SJCRH30 (cell line): ENCODE results near the gene RECQL5. TPM values are rescaled to one million over a fixed set of nuclear protein-coding genes. Genes with fewer than 3 reads are reported as not detected.

Experiments
- DNase-seq, 2 experiments: peaks; one replicate each; pipeline ENCODE4 v3.0.0-alpha.2; 2015 to 2020
- H3K27ac ChIP-seq: fragments of 250-450 bp; sonication (Bioruptor Pico); 2 replicates; pipeline ENCODE4 v1.5.1; 2020; ENCODE audit warnings: mild to moderate bottlenecking, moderate library complexity
- H3K27me3 ChIP-seq: fragments of 250-450 bp; sonication (Bioruptor Pico); 2 replicates; pipeline ENCODE4 v1.5.1; 2020; ENCODE audit warnings: mild to moderate bottlenecking, moderate library complexity
- H3K36me3 ChIP-seq: fragments of 250-450 bp; sonication (Bioruptor Pico); 2 replicates; pipeline ENCODE4 v1.5.1; 2020; ENCODE audit warnings: mild to moderate bottlenecking, moderate library complexity
- H3K4me1 ChIP-seq: fragments of 250-450 bp; sonication (Bioruptor Pico); 2 replicates; pipeline ENCODE4 v1.5.1; 2020; ENCODE audit warnings: mild to moderate bottlenecking, moderate library complexity
- H3K4me3 ChIP-seq: fragments of 250-450 bp; sonication (Bioruptor Pico); 2 replicates; pipeline ENCODE4 v1.5.1; 2020; ENCODE audit warnings: mild to moderate bottlenecking, moderate library complexity
- H3K9me3 ChIP-seq: fragments of 250-450 bp; sonication (Bioruptor Pico); replicated peaks from 2 replicates; pipeline ENCODE4 v1.5.1; 2020; ENCODE audit warnings: mild to moderate bottlenecking, moderate library complexity
- total RNA-seq: library from RNA; depleted of rRNA; stranded (reverse); fragments of >200 nt; shearing (Covaris generic); gene quantifications from 2 replicates; pipeline ENCODE4 v1.2.3, GENCODE V29; 2014

Gene RECQL5
- total RNA-seq, 1 experiment from 2014 or later, result 28.1 TPM

DNA sequence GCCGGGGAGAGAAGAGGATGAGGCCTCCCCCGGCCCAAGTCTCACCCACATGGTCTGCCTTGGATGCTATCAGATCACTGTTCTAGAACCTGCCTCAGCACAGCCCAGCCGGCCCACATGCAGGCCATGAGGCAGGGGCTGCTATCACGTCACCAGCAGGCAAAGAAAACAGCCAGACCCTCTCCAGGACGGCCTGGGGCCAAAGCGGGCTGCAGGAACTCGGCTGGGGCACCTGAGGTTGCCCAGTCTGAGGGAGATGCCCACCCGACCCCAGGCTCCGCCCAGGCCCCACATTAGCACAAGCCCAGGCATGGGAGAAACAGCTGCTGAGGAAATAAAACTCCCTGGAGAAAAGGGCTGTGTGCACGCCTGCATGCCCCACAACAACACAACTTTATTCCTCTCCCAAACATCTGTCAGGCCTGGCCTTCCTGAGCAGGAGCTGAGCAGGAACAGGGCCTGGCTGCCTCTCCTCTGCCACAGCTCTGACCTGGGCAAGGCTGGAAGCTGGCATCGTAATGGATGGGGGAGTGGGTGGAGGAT, 40.4 kb downstream of the RECQL5 start:
- peaks cover 16% of the 10 kb centered on the region for H3K4me1 ChIP-seq
- no peaks in the 10 kb centered on the region for H3K36me3 ChIP-seq
- no peak overlapping the region for H3K4me3 ChIP-seq
- no peaks in the 10 kb centered on the region for H3K27me3 ChIP-seq
- no peak overlapping the region for H3K27ac ChIP-seq
- H3K9me3 ChIP-seq, result no peaks in the 10 kb centered on the region
- peak; percentile 77 to 86 for DNase-seq

DNA sequence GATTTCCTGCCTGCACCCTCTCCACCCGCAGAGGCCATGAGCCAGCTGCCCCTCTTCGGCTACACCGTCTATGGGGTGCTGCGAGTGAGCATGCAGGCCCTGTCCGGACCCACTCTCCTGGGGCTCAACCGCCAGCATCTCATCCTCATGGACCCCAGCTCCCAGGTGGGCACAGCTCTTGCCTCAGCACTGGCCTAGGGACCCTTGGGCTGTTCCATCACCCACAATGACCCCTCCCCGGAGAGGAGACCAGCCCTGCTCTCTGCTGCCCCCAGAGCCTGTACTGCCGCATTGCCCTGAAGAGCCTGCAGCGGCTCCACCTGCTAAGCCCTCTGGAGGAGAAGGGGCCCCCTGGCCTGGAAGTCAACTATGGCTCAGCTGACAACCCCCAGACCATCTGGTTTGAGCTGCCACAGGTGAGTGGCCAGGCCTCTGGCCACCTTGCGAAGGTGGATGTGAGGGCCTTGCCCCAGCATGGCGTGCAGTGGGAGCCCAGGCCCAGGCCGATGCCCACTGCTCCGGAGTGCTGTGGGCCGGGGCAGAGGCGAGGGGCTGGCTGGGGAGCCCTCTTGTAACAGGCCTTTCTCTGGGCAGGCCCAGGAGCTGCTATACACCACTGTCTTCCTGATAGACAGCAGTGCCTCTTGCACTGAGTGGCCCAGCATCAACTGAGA, 41.0 kb downstream of the RECQL5 start:
- peaks cover 4% of the 10 kb centered on the region for H3K27me3 ChIP-seq
- H3K9me3 ChIP-seq, result no peaks in the 10 kb centered on the region
- DNase-seq, result peak; percentile 66 to 78
- no peak overlapping the region for H3K4me3 ChIP-seq
- no peaks in the 10 kb centered on the region for H3K36me3 ChIP-seq
- H3K4me1 ChIP-seq, result peaks cover 16% of the 10 kb centered on the region
- H3K27ac ChIP-seq, result no peak overlapping the region

DNA sequence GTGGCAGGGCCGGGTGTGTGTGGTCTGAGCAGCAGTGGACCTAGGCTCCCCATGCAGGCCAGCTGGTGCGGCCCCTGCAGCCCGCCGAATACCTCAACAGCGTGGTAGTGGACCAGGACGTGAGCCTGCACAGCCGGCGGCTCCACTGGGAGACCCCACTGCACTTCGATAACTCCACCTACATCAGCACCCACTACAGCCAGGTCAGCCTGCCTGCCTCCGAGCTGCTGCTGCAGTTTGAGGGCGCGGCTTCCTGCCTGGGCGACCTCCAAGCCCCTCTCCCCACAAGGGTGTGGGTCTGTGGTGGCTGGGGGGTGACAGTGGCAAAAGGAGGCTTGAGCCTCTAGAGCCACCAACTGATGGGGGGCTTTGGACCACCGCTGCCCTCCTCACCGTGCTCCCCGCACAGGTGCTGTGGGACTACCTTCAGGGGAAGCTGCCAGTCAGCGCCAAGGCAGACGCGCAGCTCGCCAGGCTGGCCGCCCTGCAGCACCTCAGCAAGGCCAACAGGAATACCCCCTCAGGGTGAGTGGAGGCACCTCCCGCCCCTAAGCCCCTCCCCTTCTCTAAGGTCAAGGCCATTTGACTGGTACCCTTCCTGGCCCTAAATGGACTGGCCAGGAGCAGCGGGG, 42.1 kb downstream of the RECQL5 start:
- Histone ChIP-seq H3K27me3 (peaks cover 13% of the 10 kb centered on the region), H3K9me3 (no peaks in the 10 kb centered on the region), H3K36me3 (no peaks in the 10 kb centered on the region)

DNA sequence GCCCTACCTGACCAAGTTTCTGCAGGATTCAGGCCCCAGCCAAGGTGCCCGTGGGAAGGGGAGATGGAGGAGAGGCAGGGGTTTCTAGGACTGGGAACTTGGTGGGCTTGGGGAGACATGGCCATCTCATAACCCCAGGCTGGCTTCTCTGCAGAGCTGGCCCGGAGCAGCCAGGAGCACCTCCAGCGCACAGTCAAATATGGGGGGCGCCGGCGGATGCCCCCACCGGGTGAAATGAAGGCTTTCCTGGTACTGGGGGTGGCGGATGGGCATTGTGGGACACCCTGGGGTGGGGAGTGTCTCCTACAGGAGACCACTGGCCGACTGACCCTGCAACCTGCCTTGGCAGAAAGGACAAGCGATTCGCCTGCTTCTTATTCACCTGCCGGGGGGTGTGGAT, 42.9 kb downstream of the RECQL5 start:
- Histone ChIP-seq H3K36me3 (no peaks in the 10 kb centered on the region), H3K4me3 (no peak overlapping the region), H3K27me3 (peaks cover 20% of the 10 kb centered on the region), H3K9me3 (no peaks in the 10 kb centered on the region), H3K27ac (no peak overlapping the region), H3K4me1 (peaks cover 16% of the 10 kb centered on the region)
- DNase-seq, result no peak

More for the DNA sequence above, 42.1 kb downstream of the RECQL5 start:
- DNase-seq, result no peak
- peaks cover 16% of the 10 kb centered on the region for H3K4me1 ChIP-seq
- H3K4me3 ChIP-seq, result no peak overlapping the region
- no peak overlapping the region for H3K27ac ChIP-seq

DNA sequence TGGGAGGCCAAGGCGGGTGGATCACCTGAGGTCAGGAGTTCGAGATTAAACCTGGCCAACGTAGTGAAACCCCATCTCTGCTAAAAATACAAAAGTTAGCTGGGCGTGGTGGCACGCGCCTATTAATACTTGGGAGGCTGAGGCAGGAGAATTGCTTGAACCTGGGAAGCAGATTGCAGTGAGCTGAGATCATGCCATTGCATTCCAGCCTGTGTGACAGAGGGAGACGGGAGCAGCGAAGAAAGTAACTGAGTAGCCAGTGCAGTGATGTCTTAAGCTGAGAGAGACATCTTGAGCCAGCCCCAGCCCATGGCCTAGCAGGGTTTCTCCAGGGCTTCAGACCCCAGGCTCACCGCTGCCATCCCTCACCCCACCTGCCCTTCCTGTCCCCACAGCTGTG, 43.6 kb downstream of the RECQL5 start:
- DNase-seq, result no peak
- Histone ChIP-seq H3K4me3 (no peak overlapping the region), H3K9me3 (no peaks in the 10 kb centered on the region), H3K36me3 (no peaks in the 10 kb centered on the region), H3K27ac (no peak overlapping the region), H3K27me3 (peaks cover 25% of the 10 kb centered on the region), H3K4me1 (peaks cover 16% of the 10 kb centered on the region)

GRCh38 chr17:75622771-75623273, 44.1 kb downstream of the RECQL5 start:
- DNase-seq, result no peak
- H3K9me3 ChIP-seq, result no peaks in the 10 kb centered on the region
- no peaks in the 10 kb centered on the region for H3K36me3 ChIP-seq
- H3K27me3 ChIP-seq, result peaks cover 25% of the 10 kb centered on the region
- no peak overlapping the region for H3K27ac ChIP-seq
- H3K4me3 ChIP-seq, result no peak overlapping the region
- peaks cover 16% of the 10 kb centered on the region for H3K4me1 ChIP-seq

DNA sequence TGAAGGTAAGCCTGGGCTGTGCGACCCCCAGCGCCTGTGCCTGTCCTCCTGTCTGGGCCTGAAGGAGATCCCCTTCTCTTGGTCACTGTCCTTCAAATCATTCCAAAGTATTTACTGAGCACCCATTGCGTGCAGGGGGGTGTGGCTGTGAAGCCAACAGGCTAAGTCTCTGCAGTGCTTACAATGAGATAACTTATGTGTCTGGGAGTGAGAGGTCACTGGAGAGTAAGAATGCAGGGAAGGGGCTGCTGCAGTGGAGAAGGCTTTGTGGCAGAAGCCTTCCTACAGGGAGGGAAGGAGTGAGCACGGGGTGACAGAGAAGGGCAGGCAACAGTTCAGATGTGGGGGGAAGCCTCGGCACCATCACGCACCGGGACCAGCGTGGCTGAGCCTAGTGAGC, 44.9 kb downstream of the RECQL5 start:
- Histone ChIP-seq H3K27me3 (peaks cover 27% of the 10 kb centered on the region), H3K4me1 (peaks cover 12% of the 10 kb centered on the region), H3K9me3 (no peaks in the 10 kb centered on the region), H3K4me3 (no peak overlapping the region), H3K36me3 (no peaks in the 10 kb centered on the region), H3K27ac (no peak overlapping the region)
- DNase-seq, result no peak

GRCh38 chr17:75621489-75621888, 45.5 kb downstream of the RECQL5 start:
- H3K36me3 ChIP-seq, result no peaks in the 10 kb centered on the region
- no peak overlapping the region for H3K4me3 ChIP-seq
- H3K9me3 ChIP-seq, result no peaks in the 10 kb centered on the region
- peaks cover 33% of the 10 kb centered on the region for H3K27me3 ChIP-seq
- H3K4me1 ChIP-seq, result peaks cover 6% of the 10 kb centered on the region
- H3K27ac ChIP-seq, result no peak overlapping the region
- DNase-seq, result no peak

DNA sequence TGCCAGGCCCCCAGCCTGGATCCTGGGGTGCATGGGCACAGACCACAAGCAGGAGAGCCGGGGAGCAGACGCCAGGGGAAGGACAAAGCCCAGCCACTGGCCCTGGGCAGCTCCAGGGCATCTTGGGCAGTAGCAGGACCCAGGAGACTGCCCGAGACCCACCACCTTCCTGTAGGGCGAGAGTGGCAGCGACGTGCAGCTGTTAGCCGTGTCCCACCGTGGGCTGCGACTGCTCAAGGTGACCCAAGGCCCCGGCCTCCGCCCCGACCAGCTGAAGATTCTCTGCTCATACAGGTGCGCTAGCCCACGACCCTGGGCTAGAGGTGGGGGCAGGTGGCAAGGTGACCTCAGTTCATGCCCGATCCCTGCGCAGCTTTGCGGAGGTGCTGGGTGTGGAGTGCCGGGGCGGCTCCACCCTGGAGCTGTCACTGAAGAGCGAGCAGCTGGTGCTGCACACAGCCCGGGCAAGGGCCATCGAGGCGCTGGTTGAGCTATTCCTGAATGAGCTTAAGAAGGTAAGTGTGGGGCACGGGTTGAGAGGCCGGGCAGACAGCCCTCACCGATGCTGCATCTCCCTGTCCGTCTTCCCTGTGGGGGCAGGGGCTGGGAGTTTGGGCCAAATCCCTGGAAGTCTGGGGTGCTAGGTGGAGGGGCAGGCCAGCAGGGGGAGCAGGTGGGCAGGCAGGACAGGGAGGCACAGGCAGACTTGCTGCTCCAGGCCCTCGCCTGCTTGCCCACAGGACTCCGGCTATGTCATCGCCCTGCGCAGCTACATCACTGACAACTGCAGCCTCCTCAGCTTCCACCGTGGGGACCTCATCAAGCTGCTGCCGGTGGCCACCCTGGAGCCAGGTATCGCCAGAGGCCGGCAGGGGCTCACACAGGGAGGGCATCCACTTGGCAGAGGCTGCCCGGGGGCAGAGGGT, 47.2 kb downstream of the RECQL5 start:
- Histone ChIP-seq H3K27me3 (peaks cover 49% of the 10 kb centered on the region), H3K4me3 (no peak overlapping the region), H3K4me1 (no peaks in the 10 kb centered on the region), H3K9me3 (no peaks in the 10 kb centered on the region), H3K27ac (no peak overlapping the region), H3K36me3 (no peaks in the 10 kb centered on the region)
- peak; percentile 81 to 82 for DNase-seq

- peaks cover 64% of the 10 kb centered on the region for H3K27me3 ChIP-seq
- H3K4me3 ChIP-seq, result no peak overlapping the region
- H3K4me1 ChIP-seq, result no peaks in the 10 kb centered on the region
- no peaks in the 10 kb centered on the region for H3K36me3 ChIP-seq
- no peak overlapping the region for H3K27ac ChIP-seq
- no peaks in the 10 kb centered on the region for H3K9me3 ChIP-seq
- no peak for DNase-seq
These were observed 49.3 kb downstream of the RECQL5 start for GRCh38 chr17:75617675-75618074.

GRCh38 chr17:75617218-75617617, 49.7 kb downstream of the RECQL5 start:
- H3K27me3 ChIP-seq, result peaks cover 67% of the 10 kb centered on the region
- no peak overlapping the region for H3K27ac ChIP-seq
- H3K4me1 ChIP-seq, result no peaks in the 10 kb centered on the region
- H3K9me3 ChIP-seq, result no peaks in the 10 kb centered on the region
- no peak for DNase-seq
- no peaks in the 10 kb centered on the region for H3K36me3 ChIP-seq
- H3K4me3 ChIP-seq, result no peak overlapping the region

GRCh38 chr17:75616521-75617122, 50.3 kb downstream of the RECQL5 start:
- no peak for DNase-seq
- no peaks in the 10 kb centered on the region for H3K4me1 ChIP-seq
- H3K36me3 ChIP-seq, result no peaks in the 10 kb centered on the region
- no peaks in the 10 kb centered on the region for H3K9me3 ChIP-seq
- peaks cover 70% of the 10 kb centered on the region for H3K27me3 ChIP-seq
- H3K27ac ChIP-seq, result no peak overlapping the region
- H3K4me3 ChIP-seq, result no peak overlapping the region

DNA sequence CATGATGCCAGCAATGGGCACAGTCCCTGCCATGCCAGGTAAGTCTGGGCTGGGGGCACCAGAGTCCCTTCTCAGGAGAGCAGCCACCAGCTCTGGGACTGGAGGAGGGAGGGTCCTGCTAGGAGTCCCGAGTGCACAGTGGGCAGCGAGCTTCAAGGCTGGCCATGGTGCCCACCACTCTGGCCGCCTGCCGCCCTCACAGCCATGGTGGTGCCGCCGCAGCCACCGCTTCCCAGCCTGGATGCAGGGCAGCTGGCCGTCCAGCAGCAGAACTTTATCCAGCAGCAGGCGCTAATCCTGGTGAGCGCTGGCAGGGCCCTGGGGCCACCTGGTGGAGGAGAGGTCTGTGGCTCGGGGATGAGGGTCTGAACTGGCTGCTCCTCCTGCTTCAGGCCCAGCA, 51.7 kb downstream of the RECQL5 start:
- H3K27ac ChIP-seq, result no peak overlapping the region
- no peaks in the 10 kb centered on the region for H3K4me1 ChIP-seq
- no peak overlapping the region for H3K4me3 ChIP-seq
- peaks cover 66% of the 10 kb centered on the region for H3K27me3 ChIP-seq
- DNase-seq, result no peak
- H3K9me3 ChIP-seq, result no peaks in the 10 kb centered on the region
- no peaks in the 10 kb centered on the region for H3K36me3 ChIP-seq

DNA sequence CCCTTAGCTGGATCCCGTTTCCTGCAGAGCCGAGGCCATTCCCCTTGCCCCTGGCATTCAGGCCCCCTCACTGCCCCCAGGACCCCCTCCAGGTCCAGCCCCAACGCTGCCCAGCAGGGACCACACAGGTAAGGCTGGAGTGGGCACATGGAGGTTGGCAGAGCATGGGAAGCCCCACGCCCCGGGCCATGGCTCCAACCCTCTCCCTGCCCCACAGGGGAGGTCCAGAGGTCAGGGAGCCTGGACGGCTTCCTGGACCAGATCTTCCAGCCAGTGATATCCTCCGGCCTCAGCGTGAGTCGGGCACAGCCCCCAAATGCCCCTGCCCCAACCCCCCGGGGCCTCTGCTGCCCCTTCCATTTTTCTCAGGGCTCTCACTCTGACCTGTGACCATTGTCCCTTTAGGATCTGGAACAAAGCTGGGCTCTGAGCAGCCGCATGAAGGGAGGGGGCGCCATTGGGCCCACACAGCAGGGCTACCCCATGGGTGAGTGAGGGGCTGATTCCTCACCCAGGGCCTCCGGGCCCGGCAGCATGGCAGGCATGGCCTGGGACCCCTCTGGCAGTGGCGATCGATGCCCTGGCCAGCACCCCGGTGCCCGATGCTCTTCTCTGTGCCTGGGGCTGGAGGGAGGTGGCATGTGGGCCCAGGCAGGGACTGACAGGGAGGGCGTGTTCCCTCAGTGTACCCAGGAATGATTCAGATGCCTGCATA, 52.2 kb downstream of the RECQL5 start:
- no peaks in the 10 kb centered on the region for H3K36me3 ChIP-seq
- H3K27me3 ChIP-seq, result peaks cover 65% of the 10 kb centered on the region
- DNase-seq, result no peak
- H3K9me3 ChIP-seq, result no peaks in the 10 kb centered on the region
- no peaks in the 10 kb centered on the region for H3K4me1 ChIP-seq
- no peak overlapping the region for H3K4me3 ChIP-seq
- no peak overlapping the region for H3K27ac ChIP-seq
